Activated T-cell treated with anti-CD3 and anti-CD28 coated beads, Interleukin-2, amount 50 U/mL, for 72 hours (primary cell): ENCODE measurements around the gene AANAT. TPM values are rescaled to one million over a fixed set of nuclear protein-coding genes. Genes with fewer than 3 reads are reported as not detected.

ENCODE experiments used
- ATAC-seq, 2 donors: fragments of 150-1000 bp; cut with Tn5 transposase; replicated peaks in 1 of 2; 2 replicates each; pipeline ENCODE4 v1.10.0; 2021; ENCODE audit warnings: moderate library complexity in 2 of 2, mild to moderate bottlenecking in 1 of 2
- DNase-seq, 2 donors: peaks; one replicate each; pipeline ENCODE4 v3.0.0; 2021 to 2022; ENCODE audit warnings: mixed read lengths in 1 of 2
- H3K27ac Mint-ChIP-seq: one replicate; pipeline ENCODE4 v1.8.0; 2022; ENCODE audit warnings: mild to moderate bottlenecking, moderate library complexity, mixed read lengths
- H3K27me3 Mint-ChIP-seq: one replicate; pipeline ENCODE4 v1.8.0; 2022; ENCODE audit warnings: low read depth, mixed read lengths
- H3K36me3 Mint-ChIP-seq, 2 donors: one replicate each; pipeline ENCODE4 v1.8.0; 2022; ENCODE audit warnings: mixed read lengths in 2 of 2, mild to moderate bottlenecking in 1 of 2; ENCODE audit not compliant: insufficient read depth in 2 of 2
- H3K4me1 Mint-ChIP-seq: one replicate; pipeline ENCODE4 v1.8.0; 2022; ENCODE audit warnings: low read depth, mixed read lengths
- H3K4me3 Mint-ChIP-seq, 2 donors: one replicate each; pipeline ENCODE4 v1.8.0; 2022; ENCODE audit warnings: mild to moderate bottlenecking in 2 of 2, mixed read lengths in 2 of 2, moderate library complexity in 2 of 2
- H3K9me3 Mint-ChIP-seq, 2 donors: one replicate each; pipeline ENCODE4 v1.8.0; 2022; ENCODE audit warnings: mixed read lengths in 2 of 2
- total RNA-seq, 2 donors: library from RNA; stranded (reverse); gene quantifications; one replicate each; pipeline ENCODE4 v1.2.3, GENCODE V29; 2022

AANAT gene
- total RNA-seq, 2 donors from 2014 or later: not detected

DNA sequence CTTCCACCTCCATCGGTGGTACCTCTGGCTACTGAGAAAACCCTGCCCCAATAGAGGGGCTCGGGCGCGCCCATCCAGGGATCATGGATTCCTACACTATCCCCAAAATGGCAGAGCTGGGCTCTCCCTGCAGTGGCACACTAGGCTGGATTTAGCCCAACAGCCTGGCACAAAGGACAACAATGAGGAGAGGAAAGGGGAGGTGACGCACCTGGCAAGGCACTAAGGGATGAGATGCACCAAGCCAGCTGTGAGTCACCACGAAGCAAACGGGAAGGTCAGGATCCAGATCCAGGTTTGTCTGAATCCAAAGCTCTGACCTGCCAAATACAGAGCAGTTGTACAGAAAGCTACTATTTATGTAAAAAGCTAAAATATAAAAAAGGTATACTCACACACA lies 32.5 kb upstream of the AANAT start:
- no peak overlapping the region for H3K27ac Mint-ChIP-seq
- ATAC-seq (no peak), DNase-seq (no peak)
- H3K36me3 Mint-ChIP-seq: no peaks in the 10 kb centered on the region
- H3K27me3 Mint-ChIP-seq: no peaks in the 10 kb centered on the region
- H3K4me3 Mint-ChIP-seq: no peak overlapping the region
- H3K4me1 Mint-ChIP-seq: peaks cover 4% of the 10 kb centered on the region
- H3K9me3 Mint-ChIP-seq: no peaks in the 10 kb centered on the region

DNA sequence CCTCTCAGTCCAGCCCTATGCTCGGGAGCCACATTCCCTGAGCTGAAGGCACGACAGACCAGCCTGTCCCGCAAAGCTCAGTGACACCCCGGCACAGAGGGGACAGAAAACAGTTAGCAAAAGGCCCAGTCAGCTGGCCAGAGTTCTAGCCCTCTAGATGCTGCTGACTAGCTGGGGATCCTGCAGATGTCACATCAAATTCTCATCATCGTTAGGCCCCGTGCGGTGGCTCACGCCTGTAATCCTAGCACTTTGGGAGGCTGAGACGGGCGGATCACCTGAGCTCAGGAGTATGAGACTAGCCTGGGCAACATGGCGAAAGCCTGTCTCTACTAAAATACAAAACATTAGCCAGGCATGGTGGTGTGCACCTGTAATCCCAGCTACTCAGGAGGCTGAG lies 31.7 kb upstream of the AANAT start:
- Mint-ChIP-seq H3K36me3 (no peaks in the 10 kb centered on the region), H3K4me3 (no peak overlapping the region), H3K9me3 (no peaks in the 10 kb centered on the region), H3K4me1 (peaks cover 6% of the 10 kb centered on the region), H3K27me3 (no peaks in the 10 kb centered on the region), H3K27ac (no peak overlapping the region)
- no peak for ATAC-seq
- no peak for DNase-seq

GRCh38 chr17:76437467-76438402 lies 29.7 kb upstream of the AANAT start:
- Mint-ChIP-seq H3K9me3 (no peaks in the 10 kb centered on the region), H3K27ac (no peak overlapping the region), H3K4me1 (peaks cover 19% of the 10 kb centered on the region), H3K36me3 (peaks cover 0 to 3% of the 10 kb centered on the region in 2 donors), H3K27me3 (no peaks in the 10 kb centered on the region), H3K4me3 (no peak overlapping the region)
- ATAC-seq (no peak), DNase-seq (no peak)

- DNase-seq: no peak
- H3K4me3 Mint-ChIP-seq: no peak overlapping the region
- no peaks in the 10 kb centered on the region for H3K9me3 Mint-ChIP-seq
- no peak for ATAC-seq
- peaks cover 31% of the 10 kb centered on the region for H3K4me1 Mint-ChIP-seq
- H3K27me3 Mint-ChIP-seq: no peaks in the 10 kb centered on the region
- no peak overlapping the region for H3K27ac Mint-ChIP-seq
- peaks cover 0 to 5% of the 10 kb centered on the region in 2 donors for H3K36me3 Mint-ChIP-seq
Observed at GRCh38 chr17:76438906-76439305, 28.5 kb upstream of the AANAT start.

- peaks cover 36% of the 10 kb centered on the region for H3K4me1 Mint-ChIP-seq
- no peak overlapping the region for H3K27ac Mint-ChIP-seq
- peaks cover 0 to 5% of the 10 kb centered on the region in 2 donors for H3K36me3 Mint-ChIP-seq
- no peaks in the 10 kb centered on the region for H3K27me3 Mint-ChIP-seq
- ATAC-seq: no peak
- H3K9me3 Mint-ChIP-seq: no peaks in the 10 kb centered on the region
- H3K4me3 Mint-ChIP-seq: no peak overlapping the region
- DNase-seq: no peak
Observed at GRCh38 chr17:76439314-76439928, 28.0 kb upstream of the AANAT start.

- no peak overlapping the region for H3K4me3 Mint-ChIP-seq
- no peaks in the 10 kb centered on the region for H3K27me3 Mint-ChIP-seq
- DNase-seq (no peak), ATAC-seq (no peak)
- peaks cover 0 to 5% of the 10 kb centered on the region in 2 donors for H3K36me3 Mint-ChIP-seq
- peaks cover 50% of the 10 kb centered on the region for H3K4me1 Mint-ChIP-seq
- no peak overlapping the region for H3K27ac Mint-ChIP-seq
- no peaks in the 10 kb centered on the region for H3K9me3 Mint-ChIP-seq
Observed at GRCh38 chr17:76440751-76441362, 26.5 kb upstream of the AANAT start.

DNA sequence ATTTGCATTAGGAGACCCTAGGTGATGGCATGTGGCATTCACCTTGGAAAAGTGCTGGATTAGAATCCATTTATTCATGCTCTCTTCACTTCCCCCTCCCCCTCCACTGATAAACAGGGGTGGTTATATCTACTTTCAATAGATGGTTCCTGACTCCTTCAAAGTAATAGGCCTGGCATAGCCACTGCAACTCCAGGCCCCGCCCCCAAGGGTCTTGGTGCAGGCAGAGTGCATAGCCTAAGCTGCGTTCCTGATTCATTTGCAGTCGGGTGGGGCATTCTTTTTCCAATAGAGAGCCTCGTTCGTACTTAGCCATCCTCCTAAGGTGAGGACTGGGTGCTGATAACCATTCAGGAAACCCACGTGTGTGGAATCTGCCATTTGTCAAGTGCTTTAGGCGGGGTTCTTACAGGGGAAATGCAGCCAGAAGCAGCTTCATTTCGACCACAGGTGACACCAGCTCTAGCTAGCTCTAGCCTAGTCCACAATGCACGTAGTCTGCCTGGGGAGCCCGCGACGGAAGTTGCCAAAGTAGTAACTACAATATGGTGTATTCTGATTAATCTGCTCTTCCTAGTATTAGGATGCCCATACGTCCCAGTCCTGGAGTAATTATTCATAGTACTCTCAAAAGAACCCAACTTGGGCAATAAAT lies 25.6 kb upstream of the AANAT start:
- peaks cover 60% of the 10 kb centered on the region for H3K4me1 Mint-ChIP-seq
- no peak for ATAC-seq
- H3K27ac Mint-ChIP-seq: no peak overlapping the region
- no peak for DNase-seq
- H3K4me3 Mint-ChIP-seq: no peak overlapping the region
- peaks cover 0 to 5% of the 10 kb centered on the region in 2 donors for H3K36me3 Mint-ChIP-seq
- H3K27me3 Mint-ChIP-seq: no peaks in the 10 kb centered on the region
- H3K9me3 Mint-ChIP-seq: no peaks in the 10 kb centered on the region

DNA sequence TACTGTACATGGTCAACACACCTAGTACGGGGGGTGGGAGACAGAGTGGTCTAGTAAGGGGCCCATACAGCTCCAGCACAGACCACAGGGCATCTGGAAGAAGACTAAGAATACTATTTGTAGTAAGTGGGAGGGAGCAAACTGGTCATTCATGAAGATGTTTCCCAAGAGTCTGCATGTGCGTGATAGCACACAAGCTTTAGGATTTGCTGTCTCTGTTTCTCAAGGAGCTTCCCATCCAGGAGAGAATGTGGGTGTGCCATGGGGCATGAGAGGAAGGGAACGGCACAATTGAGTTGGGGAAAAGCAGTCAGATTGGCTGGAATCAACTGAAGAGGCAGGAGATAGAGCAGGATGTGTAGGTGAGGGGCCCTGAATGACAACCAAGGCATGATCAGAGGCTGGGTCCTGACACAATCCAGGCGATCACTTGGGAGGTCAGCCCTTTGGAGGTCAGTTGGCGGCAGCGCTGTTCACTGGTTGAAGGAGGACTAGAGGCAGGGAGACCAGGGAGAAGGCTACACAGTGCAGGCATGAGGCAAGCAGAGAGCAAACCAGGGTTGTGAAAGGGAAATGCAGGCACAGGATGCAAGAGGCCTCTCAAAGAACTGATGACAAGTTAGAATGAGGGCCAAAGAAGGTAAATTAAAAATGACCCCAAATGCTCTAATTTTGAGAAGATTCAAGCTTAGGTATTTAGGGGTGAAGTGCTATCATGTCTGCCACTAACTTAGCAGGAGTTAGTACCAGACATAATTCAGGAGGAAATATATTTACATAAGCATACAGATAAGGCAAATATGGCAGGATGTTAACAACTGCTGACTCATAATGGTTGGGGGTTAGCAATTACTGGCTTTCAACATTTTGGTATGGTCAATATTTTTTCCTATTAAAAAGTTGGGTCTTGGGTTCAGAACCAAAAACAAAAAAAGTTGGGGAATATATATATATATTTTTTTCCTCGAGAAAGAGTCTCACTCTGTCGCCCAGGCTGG lies 24.8 kb upstream of the AANAT start:
- ATAC-seq: no peak
- Mint-ChIP-seq H3K36me3 (peaks cover 0 to 5% of the 10 kb centered on the region in 2 donors), H3K9me3 (no peaks in the 10 kb centered on the region), H3K27ac (no peak overlapping the region), H3K4me3 (peak overlapping the region in 1 of 2 donors; percentile 7), H3K27me3 (no peaks in the 10 kb centered on the region), H3K4me1 (peaks cover 68% of the 10 kb centered on the region)
- DNase-seq: no peak

- ATAC-seq (peak; percentile 28 to 38), DNase-seq (no peak)
- no peak overlapping the region for H3K27ac Mint-ChIP-seq
- peaks cover 85% of the 10 kb centered on the region for H3K4me1 Mint-ChIP-seq
- peaks cover 0 to 5% of the 10 kb centered on the region in 2 donors for H3K36me3 Mint-ChIP-seq
- no peaks in the 10 kb centered on the region for H3K27me3 Mint-ChIP-seq
- H3K4me3 Mint-ChIP-seq: peak overlapping the region in 1 of 2 donors; percentile 34
- no peaks in the 10 kb centered on the region for H3K9me3 Mint-ChIP-seq
Observed at GRCh38 chr17:76444518-76445311, 22.7 kb upstream of the AANAT start.

DNA sequence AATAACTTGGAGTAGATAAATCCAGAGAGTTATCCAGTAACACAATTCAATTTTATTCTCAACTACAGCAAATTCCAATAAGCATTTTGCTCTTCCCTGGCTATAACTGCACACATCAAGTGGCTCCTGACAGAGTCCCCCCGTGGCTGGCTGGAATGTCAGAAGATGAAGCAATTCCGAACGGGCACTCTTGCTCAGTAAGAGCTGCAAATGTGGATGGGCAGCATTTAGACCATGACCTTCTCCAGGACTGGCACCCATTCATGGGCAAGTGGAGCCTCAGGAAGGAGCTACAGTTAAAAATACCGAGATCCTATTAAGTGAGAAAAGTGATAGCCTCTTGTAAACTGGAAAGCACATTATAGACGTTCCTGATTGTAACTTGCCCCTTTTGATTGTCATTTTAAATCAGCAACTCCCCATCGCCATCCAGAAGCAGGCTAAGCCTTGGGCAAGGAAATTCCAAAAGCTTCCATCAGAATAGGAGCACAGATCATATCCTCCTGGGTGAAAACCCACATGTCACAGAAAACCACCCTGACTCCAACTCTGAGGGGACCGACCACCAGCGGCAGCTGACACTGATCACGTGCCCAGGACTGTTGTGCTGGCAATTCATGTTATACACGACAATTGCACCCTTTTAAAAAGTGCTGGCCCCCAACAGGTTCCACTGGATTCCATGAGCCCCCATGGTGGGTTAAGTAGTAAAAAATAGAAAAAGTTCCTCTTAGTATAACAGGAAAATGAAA lies 21.5 kb upstream of the AANAT start:
- no peaks in the 10 kb centered on the region for H3K9me3 Mint-ChIP-seq
- DNase-seq: no peak
- peaks cover 0 to 5% of the 10 kb centered on the region in 2 donors for H3K36me3 Mint-ChIP-seq
- no peaks in the 10 kb centered on the region for H3K27me3 Mint-ChIP-seq
- H3K4me3 Mint-ChIP-seq: peak overlapping the region in 1 of 2 donors; percentile 81
- peaks cover 92% of the 10 kb centered on the region for H3K4me1 Mint-ChIP-seq
- peak overlapping the region; percentile 88 for H3K27ac Mint-ChIP-seq
- ATAC-seq: no peak
